Measurements from ENCODE around the gene OR2K2. TPM values are rescaled to one million over a fixed set of nuclear protein-coding genes. Genes with fewer than 3 reads are reported as not detected.
"Not testable (repeated sequence)": the region's sequence is repeated elsewhere in the genome, so short reads cannot be mapped to it uniquely, and the experiment has no call there.

The OR2K2 gene
- polyA plus RNA-seq, 1 donor from 2014 or later = 0.68 TPM

GRCh38 chr9:111301195-111301594 lies 28.8 kb downstream of the OR2K2 start:
- Histone ChIP-seq H3K9ac (ENCODE audit: low read length) (no peak overlapping the region), H3F3A (ENCODE audit: insufficient read depth, low read length, poor library complexity, severe bottlenecking) (no peaks in the 10 kb centered on the region), H4K20me1 (ENCODE audit: insufficient read depth) (no peaks in the 10 kb centered on the region), H3K27ac (ENCODE audit: low read length) (no peak overlapping the region), H3K9me2 (ENCODE audit: insufficient read depth, low read length) (no peaks in the 10 kb centered on the region), H3K9me3 (ENCODE audit: low read length) (no peaks in the 10 kb centered on the region), H3K36me3 (ENCODE audit: insufficient read depth, low read length) (no peaks in the 10 kb centered on the region), H3K4me2 (ENCODE audit: low read length) (no peak overlapping the region), H2AFZ (ENCODE audit: low read depth, low read length) (no peak overlapping the region), H3K4me3 (ENCODE audit: low read length) (no peak overlapping the region), H3K79me2 (replicated peaks; ENCODE audit: insufficient read depth, low read length) (no peaks in the 10 kb centered on the region), H3K27me3 (ENCODE audit: insufficient read depth, low read depth, low read length) (no peaks in the 10 kb centered on the region)
- no peak for TF ChIP-seq SMC3 (conservative IDR thresholded peaks at IDR 0.05; ENCODE audit: poor library complexity)
- TF ChIP-seq REST (IDR thresholded peaks at IDR 0.05; ENCODE audit: borderline replicate concordance) = no peak
- TF ChIP-seq RAD21 (conservative IDR thresholded peaks at IDR 0.05) = no peak
- no peak for TF ChIP-seq EP300 (conservative IDR thresholded peaks at IDR 0.05; ENCODE audit: poor library complexity, severe bottlenecking)
- TF ChIP-seq, protein P1, sequence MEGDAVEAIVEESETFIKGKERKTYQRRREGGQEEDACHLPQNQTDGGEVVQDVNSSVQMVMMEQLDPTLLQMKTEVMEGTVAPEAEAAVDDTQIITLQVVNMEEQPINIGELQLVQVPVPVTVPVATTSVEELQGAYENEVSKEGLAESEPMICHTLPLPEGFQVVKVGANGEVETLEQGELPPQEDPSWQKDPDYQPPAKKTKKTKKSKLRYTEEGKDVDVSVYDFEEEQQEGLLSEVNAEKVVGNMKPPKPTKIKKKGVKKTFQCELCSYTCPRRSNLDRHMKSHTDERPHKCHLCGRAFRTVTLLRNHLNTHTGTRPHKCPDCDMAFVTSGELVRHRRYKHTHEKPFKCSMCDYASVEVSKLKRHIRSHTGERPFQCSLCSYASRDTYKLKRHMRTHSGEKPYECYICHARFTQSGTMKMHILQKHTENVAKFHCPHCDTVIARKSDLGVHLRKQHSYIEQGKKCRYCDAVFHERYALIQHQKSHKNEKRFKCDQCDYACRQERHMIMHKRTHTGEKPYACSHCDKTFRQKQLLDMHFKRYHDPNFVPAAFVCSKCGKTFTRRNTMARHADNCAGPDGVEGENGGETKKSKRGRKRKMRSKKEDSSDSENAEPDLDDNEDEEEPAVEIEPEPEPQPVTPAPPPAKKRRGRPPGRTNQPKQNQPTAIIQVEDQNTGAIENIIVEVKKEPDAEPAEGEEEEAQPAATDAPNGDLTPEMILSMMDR (IDR thresholded peaks at IDR 0.05; ENCODE audit: poor library complexity, severe bottlenecking) = no peak
- no peak for TF ChIP-seq TAF1 (IDR thresholded peaks at IDR 0.05; ENCODE audit: low read depth)
- TF ChIP-seq EZH2 (IDR thresholded peaks at IDR 0.05; ENCODE audit: borderline replicate concordance, insufficient read depth, low read length, poor library complexity, severe bottlenecking) = no peak
- no peak for TF ChIP-seq POLR2AphosphoS5 (IDR thresholded peaks at IDR 0.05)
- no peak for TF ChIP-seq MXI1 (conservative IDR thresholded peaks at IDR 0.05; ENCODE audit: poor library complexity, severe bottlenecking)

- no peak for TF ChIP-seq TAF1 (IDR thresholded peaks at IDR 0.05; ENCODE audit: low read depth)
- Histone ChIP-seq H3K4me3 (ENCODE audit: low read length) (no peak overlapping the region), H3K27me3 (ENCODE audit: insufficient read depth, low read depth, low read length) (no peaks in the 10 kb centered on the region), H3K9me2 (ENCODE audit: insufficient read depth, low read length) (no peaks in the 10 kb centered on the region), H3K79me2 (replicated peaks; ENCODE audit: insufficient read depth, low read length) (no peaks in the 10 kb centered on the region), H3K36me3 (ENCODE audit: insufficient read depth, low read length) (no peaks in the 10 kb centered on the region), H4K20me1 (ENCODE audit: insufficient read depth) (no peaks in the 10 kb centered on the region), H3K27ac (ENCODE audit: low read length) (no peak overlapping the region), H3K9me3 (ENCODE audit: low read length) (no peaks in the 10 kb centered on the region), H3F3A (ENCODE audit: insufficient read depth, low read length, poor library complexity, severe bottlenecking) (no peaks in the 10 kb centered on the region), H3K4me2 (ENCODE audit: low read length) (no peak overlapping the region), H3K9ac (ENCODE audit: low read length) (no peak overlapping the region), H2AFZ (ENCODE audit: low read depth, low read length) (no peak overlapping the region)
Measured at GRCh38 chr9:111300140-111300735, 29.8 kb downstream of the OR2K2 start.

- H3K27me3 ChIP-seq (ENCODE audit: insufficient read depth, low read depth, low read length); H3K79me2 ChIP-seq (replicated peaks; ENCODE audit: insufficient read depth, low read length); H2AFZ ChIP-seq (ENCODE audit: low read depth, low read length); H3K27ac ChIP-seq (ENCODE audit: low read length); H3K9me3 ChIP-seq (ENCODE audit: low read length); H3K9me2 ChIP-seq (ENCODE audit: insufficient read depth, low read length); H3F3A ChIP-seq (ENCODE audit: insufficient read depth, low read length, poor library complexity, severe bottlenecking); H3K36me3 ChIP-seq (ENCODE audit: insufficient read depth, low read length); H4K20me1 ChIP-seq (ENCODE audit: insufficient read depth); H3K4me2 ChIP-seq (ENCODE audit: low read length); H3K9ac ChIP-seq (ENCODE audit: low read length); H3K4me3 ChIP-seq (ENCODE audit: low read length): not testable (repeated sequence)
Measured at GRCh38 chr9:111299599-111299966, 30.4 kb downstream of the OR2K2 start.

All from neural cell (in vitro differentiated cells).